Myocyte (in vitro differentiated cells): Measurements from ENCODE around the gene PIP5K1B. TPM values are rescaled to one million over a fixed set of nuclear protein-coding genes. Genes with fewer than 3 reads are reported as not detected.
A peak's percentile ranks its signal among the peaks of the same experiment; 100 is the strongest.

Experiments
- DNase-seq: peaks from one replicate; pipeline ENCODE4 v3.0.0-alpha.2; 2012; ENCODE audit warnings: low read depth
- total RNA-seq: library from RNA; depleted of rRNA; stranded (reverse); fragments of >200 nt; gene quantifications from 2 replicates; pipeline ENCODE4 v1.2.3, GENCODE V29; 2014

The PIP5K1B gene
- total RNA-seq, 1 donor from 2014 or later, result 0.37 TPM

DNA sequence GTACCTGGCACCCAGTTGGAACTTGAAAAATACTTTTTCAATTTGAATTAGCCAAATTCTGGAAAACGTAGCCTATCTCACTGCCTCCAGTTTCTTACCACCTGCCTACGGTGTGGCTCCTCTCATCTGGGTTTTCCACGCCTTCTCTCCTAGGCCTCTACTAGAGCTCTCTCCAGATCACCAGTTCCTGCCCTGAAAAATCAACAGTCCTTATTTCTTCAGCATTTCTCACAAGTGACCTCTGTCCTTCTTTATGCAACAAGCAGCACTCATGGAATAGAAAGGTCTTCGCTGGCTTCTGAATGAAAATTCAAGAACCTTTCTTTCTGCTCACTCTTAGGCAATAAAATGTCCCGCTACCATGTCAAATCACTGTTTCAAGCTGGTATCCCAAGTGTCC lies 64.8 kb downstream of the PIP5K1B start:
- no peak for DNase-seq

DNA sequence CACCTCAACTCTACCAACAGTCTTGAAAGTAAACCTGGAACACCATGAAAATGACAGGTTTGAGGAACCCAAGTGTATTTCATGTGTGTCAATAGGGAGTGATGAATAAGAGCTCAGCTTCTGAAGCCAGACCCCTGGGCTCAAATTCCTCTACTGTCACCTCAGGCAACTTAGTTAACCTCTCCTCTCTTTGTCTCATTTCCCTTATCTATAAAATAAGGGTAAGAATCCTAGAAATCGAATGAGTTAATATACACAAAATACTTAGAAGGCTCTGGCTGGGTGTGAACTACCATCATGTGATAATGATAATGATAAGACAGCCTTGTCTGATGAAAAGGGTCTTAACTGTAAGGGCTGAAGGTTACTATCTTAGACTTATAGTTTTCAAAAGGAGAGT lies 66.3 kb downstream of the PIP5K1B start:
- DNase-seq, result no peak

GRCh38 chr9:68775003-68775730 lies 70.1 kb downstream of the PIP5K1B start:
- DNase-seq, result peak; percentile 23

DNA sequence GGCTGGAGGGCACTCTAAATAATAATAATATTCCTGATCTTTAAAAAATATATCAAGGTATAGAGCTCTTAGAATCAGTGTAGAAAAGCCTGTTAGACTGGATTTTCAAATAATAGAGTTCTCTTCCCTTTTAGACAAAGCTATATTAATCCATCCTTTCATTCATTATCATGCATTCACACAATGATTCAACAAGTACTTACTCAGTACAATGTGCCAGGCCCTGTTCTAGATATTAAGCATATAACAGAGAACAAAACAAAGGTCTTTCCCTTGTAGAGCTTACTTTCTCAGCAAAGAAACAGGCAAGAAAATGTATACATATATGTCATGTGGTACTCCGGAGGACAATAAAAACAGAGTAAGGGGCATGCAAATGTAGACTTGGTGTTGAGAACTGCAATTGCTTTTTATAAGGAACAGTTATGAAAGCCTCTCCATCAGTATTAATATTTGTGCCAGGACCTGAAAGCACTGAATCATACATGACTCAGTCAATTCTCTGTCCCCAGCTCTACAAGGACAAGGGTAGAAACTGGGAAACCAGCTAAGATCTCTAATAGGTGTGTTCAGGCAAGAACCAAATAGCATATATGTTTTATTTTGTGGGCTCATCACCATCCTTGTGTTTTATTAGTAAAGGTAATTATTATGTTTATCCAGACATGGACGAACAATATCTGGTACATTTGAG lies 72.2 kb downstream of the PIP5K1B start:
- no peak for DNase-seq

DNA sequence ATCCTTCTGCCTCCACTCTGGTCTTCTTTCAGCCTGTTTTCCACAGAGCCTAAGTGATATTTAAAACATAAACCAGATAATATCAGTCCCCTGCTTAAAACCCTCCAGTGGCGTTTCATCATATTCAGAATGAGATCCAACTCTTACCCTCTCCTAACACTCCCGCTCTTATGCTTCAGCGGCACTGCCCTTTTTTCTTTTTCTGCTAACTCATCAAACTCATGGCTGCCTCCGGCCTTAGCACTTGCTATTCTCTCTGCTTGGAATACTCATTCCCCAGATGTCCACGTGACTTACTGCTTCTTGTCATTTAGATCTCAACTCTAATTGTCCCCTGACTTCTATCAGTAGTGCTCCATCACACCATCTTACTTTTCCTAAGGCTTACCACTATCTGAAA lies 73.6 kb downstream of the PIP5K1B start:
- DNase-seq, result no peak

DNA sequence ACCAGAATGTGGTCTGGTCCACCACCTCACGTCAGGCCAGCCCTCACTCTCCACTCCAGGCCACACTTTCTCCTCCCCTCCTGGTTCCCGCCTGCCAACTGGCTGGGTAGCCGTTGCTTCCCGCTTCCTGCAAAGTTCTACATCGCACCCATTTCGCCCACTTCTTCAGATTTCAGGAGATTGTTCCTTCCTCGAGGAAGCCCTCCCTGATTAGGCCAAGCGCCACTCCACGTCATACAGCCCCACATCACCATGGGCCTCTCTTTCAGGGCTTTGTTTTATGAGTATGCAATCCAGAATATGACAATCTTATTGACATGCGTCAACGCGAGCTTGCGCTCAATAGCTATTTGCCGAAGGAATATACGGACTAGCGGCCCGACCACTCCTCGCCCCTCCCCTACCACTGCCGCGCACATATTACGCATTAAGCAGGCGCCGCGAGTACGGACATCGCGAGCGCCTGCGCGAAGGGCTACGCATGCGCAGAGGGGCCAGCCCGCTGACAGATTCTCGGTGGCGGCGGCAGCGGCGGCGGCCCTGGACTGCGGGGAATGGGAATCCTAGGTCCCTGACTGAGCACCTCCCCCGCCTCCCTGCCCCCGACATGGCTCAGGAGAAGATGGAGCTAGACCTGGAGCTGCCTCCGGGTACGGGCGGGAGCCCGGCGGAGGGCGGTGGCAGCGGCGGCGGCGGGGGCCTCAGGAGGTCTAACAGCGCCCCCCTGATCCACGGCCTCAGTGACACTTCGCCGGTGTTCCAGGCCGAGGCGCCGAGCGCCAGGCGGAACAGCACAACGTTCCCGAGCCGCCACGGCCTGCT lies 74.7 kb downstream of the PIP5K1B start:
- peak; percentile 95 for DNase-seq

GRCh38 chr9:68780380-68780712 lies 75.3 kb downstream of the PIP5K1B start:
- no peak for DNase-seq

GRCh38 chr9:68780720-68781119 lies 75.7 kb downstream of the PIP5K1B start:
- peak; percentile 28 for DNase-seq

- DNase-seq, result no peak
These were observed 76.9 kb downstream of the PIP5K1B start for GRCh38 chr9:68781928-68782327.

- no peak for DNase-seq
These were observed 77.5 kb downstream of the PIP5K1B start for GRCh38 chr9:68782546-68782945.

GRCh38 chr9:68785965-68786364 lies 80.9 kb downstream of the PIP5K1B start:
- DNase-seq, result no peak

DNA sequence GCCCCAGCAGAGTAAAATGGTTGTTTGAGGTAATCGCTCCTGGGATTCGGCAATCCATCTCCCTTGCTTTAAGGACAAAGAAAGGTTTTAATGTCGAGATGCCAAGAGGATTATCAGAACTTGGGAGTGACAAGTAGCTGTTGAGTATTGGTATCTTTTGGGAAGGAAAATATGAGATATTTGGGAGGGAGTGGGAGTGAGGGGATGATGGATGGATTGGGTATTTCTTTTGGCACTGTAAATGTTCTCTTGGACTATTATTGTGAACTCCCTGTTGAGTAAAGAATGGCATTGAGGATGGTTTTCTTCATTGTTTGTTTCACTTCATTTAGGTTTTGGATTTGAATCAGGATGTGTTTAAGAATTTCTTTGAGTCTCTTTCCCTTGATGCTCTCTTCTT lies 86.1 kb downstream of the PIP5K1B start:
- no peak for DNase-seq

DNA sequence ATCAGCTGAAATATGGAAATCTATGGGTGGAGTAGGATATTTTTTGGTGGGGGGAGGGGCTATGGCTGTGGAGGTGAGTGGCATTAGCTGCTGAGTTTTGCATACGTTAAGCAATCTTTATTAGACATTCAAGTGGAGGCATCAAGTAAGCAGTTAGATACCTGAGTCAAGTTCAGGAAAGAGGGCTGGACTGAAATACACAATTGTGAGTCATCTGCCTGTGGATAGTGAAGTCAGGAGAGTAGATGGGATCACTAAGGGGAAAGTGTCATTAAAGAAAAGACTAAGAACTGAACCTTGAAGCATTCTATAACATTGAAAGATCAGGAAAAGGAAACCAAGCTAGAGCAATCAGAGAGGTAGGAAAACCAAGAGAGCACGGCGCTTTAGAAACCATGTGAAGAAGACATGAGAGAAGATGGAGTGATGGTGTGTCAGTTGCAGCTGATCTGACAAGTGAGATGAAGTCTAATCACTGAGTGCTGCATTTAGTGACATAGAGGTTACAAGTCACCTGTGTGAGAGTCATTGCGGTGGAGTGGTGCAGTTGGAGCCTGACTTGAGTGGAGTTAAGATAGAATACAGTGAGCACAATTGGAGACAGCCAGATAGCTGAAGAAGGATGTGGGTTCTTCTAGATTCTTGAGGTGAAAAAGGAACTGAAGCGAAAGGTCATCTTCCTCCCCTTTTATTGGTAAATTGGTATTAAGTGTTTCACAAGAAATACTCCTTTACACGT lies 88.7 kb downstream of the PIP5K1B start:
- DNase-seq, result no peak

DNA sequence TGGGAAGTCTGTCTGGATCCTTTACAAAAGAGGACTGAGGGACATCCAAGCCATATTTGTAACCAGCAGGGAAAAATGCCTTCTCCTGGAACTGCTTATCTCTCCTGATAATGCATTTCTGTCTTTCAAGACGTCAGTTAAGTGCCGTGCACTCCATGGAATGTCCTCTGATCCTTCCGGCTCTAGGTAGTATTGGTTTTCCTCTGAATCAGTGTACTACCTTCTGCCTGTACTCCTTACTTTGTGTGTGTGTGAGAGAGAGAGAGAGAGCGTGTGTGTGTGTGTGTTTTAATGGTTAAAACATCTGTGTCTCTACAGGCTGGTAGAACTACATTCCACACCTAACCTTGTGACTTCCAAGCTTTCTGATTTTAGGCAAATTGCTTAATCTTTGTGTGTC lies 89.9 kb downstream of the PIP5K1B start:
- no peak for DNase-seq

DNA sequence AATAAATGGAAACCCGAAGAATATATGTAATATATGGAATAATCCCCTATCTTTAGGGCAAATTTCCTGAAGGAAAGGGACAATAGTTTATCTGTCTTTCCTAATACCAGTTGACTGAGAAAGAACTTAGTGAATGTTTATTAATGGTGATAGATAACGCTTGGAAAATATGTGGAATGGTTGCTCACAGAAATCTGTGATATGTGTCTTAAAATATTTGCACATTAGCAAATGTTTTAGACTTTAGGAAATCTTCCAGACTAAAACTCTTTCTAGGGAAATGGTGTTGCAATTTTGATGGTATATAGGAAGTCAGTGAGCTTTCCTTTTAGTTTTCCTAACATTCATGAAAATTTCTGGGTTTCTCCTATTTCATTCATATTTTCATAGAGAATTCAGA lies 90.4 kb downstream of the PIP5K1B start:
- DNase-seq, result no peak

DNA sequence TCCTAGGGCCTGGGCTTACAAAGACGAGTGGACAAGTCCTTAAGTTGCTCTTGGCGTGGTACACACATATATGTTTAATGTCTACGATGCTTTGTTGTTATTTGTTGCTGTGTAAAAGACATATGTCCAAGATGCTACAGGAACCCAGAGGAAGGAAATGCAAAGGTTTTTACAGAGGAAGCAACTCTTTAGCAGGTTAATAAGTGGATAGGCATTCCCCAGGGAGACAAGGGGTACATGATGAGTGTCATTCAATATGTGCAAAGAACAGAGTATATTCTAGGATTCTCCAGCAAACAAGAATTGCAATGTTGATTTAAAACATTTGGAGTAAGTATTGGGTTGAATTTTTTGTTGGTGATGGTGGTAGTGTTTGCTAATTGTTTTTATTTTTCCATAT lies 92.1 kb downstream of the PIP5K1B start:
- no peak for DNase-seq

- no peak for DNase-seq
These were observed 93.4 kb downstream of the PIP5K1B start for GRCh38 chr9:68798423-68798822.

DNA sequence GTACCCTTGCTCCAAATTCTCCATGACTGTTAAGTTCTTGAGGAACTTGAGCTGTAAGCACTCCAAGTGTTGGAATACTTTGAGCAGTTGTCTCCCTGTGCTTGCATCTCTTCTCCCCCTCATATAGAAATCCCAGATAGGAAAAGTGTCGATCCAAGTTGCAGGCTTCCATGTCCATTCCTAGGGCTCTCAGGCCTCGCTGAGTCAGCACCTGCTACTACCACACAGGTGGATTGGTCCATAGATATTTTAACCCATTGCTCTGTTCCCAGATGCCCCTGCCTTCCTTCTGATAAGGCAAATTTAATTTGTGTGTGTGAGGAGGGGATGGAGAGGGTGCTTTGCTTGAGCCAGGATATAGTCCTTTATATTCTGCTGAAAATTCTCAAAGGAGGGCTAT lies 95.8 kb downstream of the PIP5K1B start:
- DNase-seq, result no peak

DNA sequence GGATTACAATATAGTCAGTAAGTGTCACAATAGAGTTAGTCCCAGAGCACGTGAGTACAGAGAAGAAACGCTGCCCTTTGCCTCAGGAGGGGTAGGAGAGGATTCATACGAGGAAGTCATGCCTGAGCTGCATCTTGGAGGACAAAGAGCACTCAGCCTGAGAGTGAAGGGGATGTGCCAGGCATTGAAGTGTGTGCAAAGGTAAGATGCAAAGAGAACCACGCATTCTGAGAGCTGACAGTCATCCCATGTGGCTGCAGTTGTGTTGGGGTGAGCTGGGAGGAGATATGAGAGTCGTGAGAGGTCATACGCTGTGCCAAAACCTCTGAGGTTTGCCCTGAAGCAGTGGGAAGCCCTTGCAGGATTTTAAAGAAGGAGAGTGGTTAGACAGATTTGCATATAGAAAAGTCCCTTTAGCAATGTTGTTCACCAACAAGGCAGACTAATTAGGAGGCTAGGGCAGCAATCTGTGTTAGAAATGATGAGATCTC lies 97.5 kb downstream of the PIP5K1B start:
- DNase-seq, result no peak

GRCh38 chr9:68804911-68805889 lies 100.2 kb downstream of the PIP5K1B start:
- DNase-seq, result no peak
